Caco-2 (cell line): ENCODE measurements around the gene OR52L1. TPM values are rescaled to one million over a fixed set of nuclear protein-coding genes. Genes with fewer than 3 reads are reported as not detected.

Experiments
- BruUV-seq: library from RNA; stranded (reverse); fragments of 400-500 nt; replicated peaks from 2 replicates; lab custom pipeline; 2021; lab: Mats Ljungman, UMichigan
- CTCF ChIA-PET: fragments of 300-600 bp; sonication (Branson Sonifier 250); formaldehyde crosslinking; loops from one replicate; lab custom pipeline; 2022; ENCODE audit warnings: antibody characterized with exemption; lab: Charles Lee
- POLR2A ChIA-PET: fragments of 300-600 bp; sonication (Branson Sonifier 250); formaldehyde crosslinking; loops from one replicate; lab custom pipeline; 2022; ENCODE audit warnings: antibody characterized with exemption; lab: Charles Lee
- DNase-seq, 2 experiments: peaks; one replicate each; pipeline versions ENCODE4 v3.0.0 to v3.0.0-alpha.2; 2020 to 2022
- H3K27me3 ChIP-seq: replicated peaks from 2 replicates; pipeline ENCODE4 v1.6.0; 2011; ENCODE audit warnings: low read length; ENCODE audit not compliant: control insufficient read depth, insufficient read depth
- H3K36me3 ChIP-seq: 2 replicates; pipeline ENCODE4 v1.5.1; 2011; ENCODE audit warnings: low read length; ENCODE audit not compliant: control insufficient read depth, insufficient read depth
- H3K4me1 ChIP-seq: fragments of 250-450 bp; sonication (Bioruptor Pico); 2 replicates; pipeline ENCODE4 v1.5.1; 2020; ENCODE audit warnings: mild to moderate bottlenecking
- H3K4me3 ChIP-seq: 2 replicates; pipeline ENCODE4 v1.5.1; 2011; ENCODE audit warnings: low read depth, mild to moderate bottlenecking, control low read depth, low read length
- H3K9me3 ChIP-seq: fragments of 250-450 bp; sonication (Bioruptor Pico); 2 replicates; pipeline ENCODE4 v1.5.1; 2020; ENCODE audit warnings: mild to moderate bottlenecking, moderate library complexity
- H3K27ac Mint-ChIP-seq: one replicate; pipeline ENCODE4 v1.8.0; 2022; ENCODE audit warnings: mixed read lengths; ENCODE audit not compliant: unreplicated experiment
- H3K27me3 Mint-ChIP-seq: one replicate; pipeline ENCODE4 v1.8.0; 2022; ENCODE audit warnings: mixed read lengths; ENCODE audit not compliant: insufficient read depth, unreplicated experiment
- H3K36me3 Mint-ChIP-seq: one replicate; pipeline ENCODE4 v1.8.0; 2022; ENCODE audit warnings: mild to moderate bottlenecking, mixed read lengths; ENCODE audit not compliant: insufficient read depth, unreplicated experiment
- H3K4me1 Mint-ChIP-seq: one replicate; pipeline ENCODE4 v1.8.0; 2022; ENCODE audit warnings: low read depth, mixed read lengths; ENCODE audit not compliant: unreplicated experiment
- H3K4me3 Mint-ChIP-seq: one replicate; pipeline ENCODE4 v1.8.0; 2022; ENCODE audit warnings: mild to moderate bottlenecking, moderate library complexity, mixed read lengths; ENCODE audit not compliant: unreplicated experiment
- H3K9me3 Mint-ChIP-seq: one replicate; pipeline ENCODE4 v1.8.0; 2022; ENCODE audit warnings: mixed read lengths; ENCODE audit not compliant: unreplicated experiment
- intact Hi-C: fragments of 100-400 bp; cut with micrococcal nuclease; formaldehyde crosslinking; loops from one replicate; pipeline ENCODE4 v1.10.0; 2022; ENCODE audit not compliant: unreplicated experiment
- total RNA-seq: library from RNA; stranded (reverse); gene quantifications from 2 replicates; pipeline ENCODE4 v1.2.3, GENCODE V29; 2022
- TF ChIP-seq, protein P1 (sequence below), 2 experiments: fragments of 200-600 bp in 1 of 2; IDR thresholded peaks; 1 replicate in 1 of 2; 2 replicates in 1 of 2; pipeline versions ENCODE4 v1.5.1 to v1.8.0; 2011 to 2022; ENCODE audit warnings: antibody characterized with exemption in 1 of 2, control low read depth in 1 of 2, inconsistent platforms in 1 of 2, low read depth in 1 of 2, low read length in 1 of 2, mild to moderate bottlenecking in 1 of 2, moderate library complexity in 1 of 2; ENCODE audit not compliant: insufficient read depth in 1 of 2, severe bottlenecking in 1 of 2, unreplicated experiment in 1 of 2

The OR52L1 gene
- total RNA-seq, 1 experiment from 2014 or later, result not detected

DNA sequence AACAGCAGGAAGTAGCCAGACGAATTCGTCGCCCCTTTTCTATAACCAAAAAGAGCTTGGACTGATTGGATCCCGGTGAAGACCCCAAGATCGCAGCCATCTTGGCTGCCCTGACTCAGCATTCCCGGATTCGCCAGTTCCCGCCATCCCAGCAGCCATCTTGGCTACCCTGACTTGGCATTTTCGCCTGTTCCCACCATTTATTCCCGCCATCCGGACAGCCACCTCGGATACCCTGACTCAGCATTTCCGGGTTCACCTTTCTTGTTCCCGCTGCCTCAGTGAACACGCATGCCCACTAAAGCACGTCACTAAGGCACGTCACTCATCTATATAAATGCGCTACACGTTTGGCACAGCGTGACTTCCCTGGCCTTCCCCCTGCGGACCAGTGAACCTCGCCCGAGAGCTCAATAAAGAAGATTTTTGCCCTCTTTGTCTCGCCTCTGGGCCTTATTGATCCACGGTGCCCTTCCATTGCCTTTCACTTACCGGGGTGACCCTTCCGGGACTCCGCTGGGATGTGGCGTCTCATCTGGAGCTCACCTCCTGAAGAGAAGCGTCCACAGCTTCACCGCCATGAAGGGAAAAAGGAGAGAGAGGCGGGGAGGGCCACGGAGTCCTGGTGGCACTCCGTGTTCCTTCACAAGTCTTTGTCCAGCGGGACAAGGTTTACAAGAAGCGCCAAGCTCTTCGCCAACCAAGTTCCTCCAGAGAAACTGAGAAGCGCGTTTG lies 48.8 kb downstream of the OR52L1 start:
- CTCF ChIA-PET, result no interaction called here
- Mint-ChIP-seq H3K27ac (no peak overlapping the region), H3K9me3 (peaks cover 12% of the 10 kb centered on the region), H3K4me1 (no peaks in the 10 kb centered on the region), H3K36me3 (no peaks in the 10 kb centered on the region), H3K27me3 (peaks cover 4% of the 10 kb centered on the region), H3K4me3 (no peak overlapping the region)
- BruUV-seq, result no TSS peak
- Histone ChIP-seq H3K4me1 (no peaks in the 10 kb centered on the region), H3K36me3 (no peaks in the 10 kb centered on the region), H3K9me3 (no peaks in the 10 kb centered on the region), H3K27me3 (no peaks in the 10 kb centered on the region), H3K4me3 (no peak overlapping the region)
- TF ChIP-seq, protein P1, sequence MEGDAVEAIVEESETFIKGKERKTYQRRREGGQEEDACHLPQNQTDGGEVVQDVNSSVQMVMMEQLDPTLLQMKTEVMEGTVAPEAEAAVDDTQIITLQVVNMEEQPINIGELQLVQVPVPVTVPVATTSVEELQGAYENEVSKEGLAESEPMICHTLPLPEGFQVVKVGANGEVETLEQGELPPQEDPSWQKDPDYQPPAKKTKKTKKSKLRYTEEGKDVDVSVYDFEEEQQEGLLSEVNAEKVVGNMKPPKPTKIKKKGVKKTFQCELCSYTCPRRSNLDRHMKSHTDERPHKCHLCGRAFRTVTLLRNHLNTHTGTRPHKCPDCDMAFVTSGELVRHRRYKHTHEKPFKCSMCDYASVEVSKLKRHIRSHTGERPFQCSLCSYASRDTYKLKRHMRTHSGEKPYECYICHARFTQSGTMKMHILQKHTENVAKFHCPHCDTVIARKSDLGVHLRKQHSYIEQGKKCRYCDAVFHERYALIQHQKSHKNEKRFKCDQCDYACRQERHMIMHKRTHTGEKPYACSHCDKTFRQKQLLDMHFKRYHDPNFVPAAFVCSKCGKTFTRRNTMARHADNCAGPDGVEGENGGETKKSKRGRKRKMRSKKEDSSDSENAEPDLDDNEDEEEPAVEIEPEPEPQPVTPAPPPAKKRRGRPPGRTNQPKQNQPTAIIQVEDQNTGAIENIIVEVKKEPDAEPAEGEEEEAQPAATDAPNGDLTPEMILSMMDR (IDR thresholded peaks at IDR 0.05; ENCODE audit: insufficient read depth in 1 of 2, low read depth in 1 of 2, low read length in 1 of 2, severe bottlenecking in 1 of 2, unreplicated experiment in 1 of 2), result no peak
- DNase-seq, result no peak
- POLR2A ChIA-PET, result no interaction called here
- intact Hi-C loops, result no loop called here

Other genes with a start within 250 kb of the OR52L1 start
- not detected in 2 replicates for gene OR52N4, start 232.7 kb downstream of the OR52L1 start, total RNA-seq
- not detected in 2 replicates for gene OR52N5, start 203.6 kb downstream of the OR52L1 start, total RNA-seq
- not detected in 2 replicates for gene OR52N1, start 195.7 kb downstream of the OR52L1 start, total RNA-seq
- not detected in 2 replicates for gene OR52N2, start 178.1 kb downstream of the OR52L1 start, total RNA-seq
- not detected in 2 replicates for gene OR52E6, start 145.1 kb downstream of the OR52L1 start, total RNA-seq
- not detected in 2 replicates for gene OR52E8, start 129.3 kb downstream of the OR52L1 start, total RNA-seq
- not detected in 2 replicates for gene OR52E4, start 106.4 kb downstream of the OR52L1 start, total RNA-seq
- gene OR52E5, start 93.8 kb downstream of the OR52L1 start, total RNA-seq, result not detected in 2 replicates
- not detected in 2 replicates for gene OR56A3, start 44.7 kb downstream of the OR52L1 start, total RNA-seq
- gene OR56A5, start 18.5 kb downstream of the OR52L1 start, total RNA-seq, result not detected in 2 replicates
- not detected in 2 replicates for gene OR56A4, start 20.0 kb upstream of the OR52L1 start, total RNA-seq
- gene OR56A1, start 43.8 kb upstream of the OR52L1 start, total RNA-seq, result not detected in 2 replicates
- gene OR56B4, start 120.7 kb upstream of the OR52L1 start, total RNA-seq, result not detected in 2 replicates
- gene OR52B2, start 183.3 kb upstream of the OR52L1 start, total RNA-seq, result not detected in 2 replicates
- not detected in 2 replicates for gene OR52W1, start 212.2 kb upstream of the OR52L1 start, total RNA-seq
- not detected in 2 replicates for gene C11orf42, start 218.6 kb upstream of the OR52L1 start, total RNA-seq
- 26.8 and 27.8 TPM in 2 replicates for gene FHIP1B, start 247.7 kb upstream of the OR52L1 start, total RNA-seq